HepG2 (cell line): ENCODE results near the gene TBCCD1. TPM values are rescaled to one million over a fixed set of nuclear protein-coding genes. Genes with fewer than 3 reads are reported as not detected.

ENCODE experiments used
- ATF4 ChIP-seq, 2 experiments: fragments of 450-650 bp in 1 of 2; sonication (generic) in 1 of 2; formaldehyde crosslinking; IDR thresholded peaks; 2 replicates each; pipeline versions ENCODE4 v1.5.0 to v1.8.0; 2020 to 2022; ENCODE audit warnings: mild to moderate bottlenecking in 1 of 2, missing genetic modification reagents in 1 of 2
- CREB1 ChIP-seq, 2 experiments: fragments of 450-650 bp in 1 of 2; IDR thresholded peaks; 2 replicates each; pipeline ENCODE4 v1.6.1; 2016 to 2017; ENCODE audit warnings: control low read depth in 1 of 2, mild to moderate bottlenecking in 1 of 2, missing compliant biosample characterization in 1 of 2, missing genetic modification characterization in 1 of 2
- FIP1L1 ChIP-seq: fragments of 200-400 bp; formaldehyde crosslinking; IDR thresholded peaks from 2 replicates; pipeline ENCODE4 v1.6.1; 2018; ENCODE audit warnings: low read depth, mild to moderate bottlenecking, low read length, moderate library complexity, borderline replicate concordance; ENCODE audit not compliant: insufficient read depth
- KAT7 ChIP-seq: IDR thresholded peaks from 2 replicates; pipeline ENCODE4 v1.6.1; 2018; ENCODE audit warnings: borderline replicate concordance, missing compliant biosample characterization
- MED1 ChIP-seq: sonication (generic); formaldehyde crosslinking; IDR thresholded peaks from 2 replicates; pipeline ENCODE4 v1.4.0; 2020; ENCODE audit warnings: missing genetic modification reagents
- MTF2 ChIP-seq: sonication (generic); formaldehyde crosslinking; IDR thresholded peaks from 2 replicates; pipeline ENCODE4 v1.5.0; 2020; ENCODE audit warnings: missing genetic modification reagents, borderline replicate concordance
- NFE2L1 ChIP-seq: sonication (generic); formaldehyde crosslinking; IDR thresholded peaks from 2 replicates; pipeline ENCODE4 v1.4.0; 2020; ENCODE audit warnings: missing genetic modification reagents, mild to moderate bottlenecking, borderline replicate concordance
- POLR2A ChIP-seq, 2 experiments: IDR thresholded peaks; 2 replicates each; pipeline ENCODE4 v1.6.1; 2011; ENCODE audit warnings: low read depth in 2 of 2, low read length in 2 of 2, mild to moderate bottlenecking in 1 of 2, moderate library complexity in 1 of 2; ENCODE audit not compliant: insufficient read depth in 1 of 2
- POLR2AphosphoS5 ChIP-seq: IDR thresholded peaks from 2 replicates; pipeline ENCODE4 v1.6.1; 2012; ENCODE audit warnings: low read depth, low read length
- PPARG ChIP-seq: conservative IDR thresholded peaks from 2 replicates; pipeline ENCODE4 v1.6.1; 2016; ENCODE audit warnings: missing biosample characterization, missing genetic modification reagents
- RAD21 ChIP-seq: fragments of 450-650 bp; formaldehyde crosslinking; IDR thresholded peaks from 2 replicates; pipeline ENCODE4 v1.5.0; 2020; ENCODE audit warnings: mild to moderate bottlenecking
- RBFOX2 ChIP-seq: fragments of 200-400 bp; formaldehyde crosslinking; IDR thresholded peaks from 2 replicates; pipeline ENCODE4 v1.6.1; 2017; ENCODE audit warnings: low read depth, mild to moderate bottlenecking, low read length
- RBM22 ChIP-seq: fragments of 200-400 bp; formaldehyde crosslinking; optimal IDR thresholded peaks from 2 replicates; pipeline ENCODE3; 2017; ENCODE audit warnings: mild to moderate bottlenecking, low read length, moderate library complexity
- RFXANK ChIP-seq: IDR thresholded peaks from 2 replicates; pipeline ENCODE4 v1.6.1; 2016
- TRIM22 ChIP-seq: fragments of 450-650 bp; IDR thresholded peaks from 2 replicates; pipeline ENCODE4 v1.6.1; 2017
- ZBTB14 ChIP-seq: sonication (generic); formaldehyde crosslinking; IDR thresholded peaks from 2 replicates; pipeline ENCODE4 v1.4.0; 2020; ENCODE audit warnings: missing genetic modification reagents
- ZFP36L2 ChIP-seq: sonication (generic); formaldehyde crosslinking; IDR thresholded peaks from 2 replicates; pipeline ENCODE4 v1.4.0; 2020; ENCODE audit warnings: missing genetic modification reagents
- ZNF143 ChIP-seq: sonication (generic); formaldehyde crosslinking; IDR thresholded peaks from 2 replicates; pipeline ENCODE4 v1.4.0; 2020; ENCODE audit warnings: missing genetic modification reagents
- ZNF343 ChIP-seq: sonication (generic); formaldehyde crosslinking; IDR thresholded peaks from 2 replicates; pipeline ENCODE4 v1.4.0; 2020; ENCODE audit warnings: mild to moderate bottlenecking, missing genetic modification reagents
- ZNF460 ChIP-seq: sonication (generic); formaldehyde crosslinking; IDR thresholded peaks from 2 replicates; pipeline ENCODE4 v1.5.1; 2020; ENCODE audit warnings: missing genetic modification reagents, mild to moderate bottlenecking, borderline replicate concordance
- ZNF484 ChIP-seq: sonication (generic); formaldehyde crosslinking; IDR thresholded peaks from 2 replicates; pipeline ENCODE4 v1.5.1; 2020; ENCODE audit warnings: mild to moderate bottlenecking, low read depth, missing genetic modification reagents, borderline replicate concordance
- ZNF546 ChIP-seq: sonication (generic); formaldehyde crosslinking; conservative IDR thresholded peaks from 2 replicates; pipeline ENCODE4 v1.8.1; 2023; ENCODE audit warnings: mild to moderate bottlenecking, missing genetic modification reagents
- ZNF616 ChIP-seq: sonication (generic); formaldehyde crosslinking; IDR thresholded peaks from 2 replicates; pipeline ENCODE4 v1.5.0; 2020; ENCODE audit warnings: low read depth, mild to moderate bottlenecking, missing genetic modification reagents
- ZNF652 ChIP-seq: IDR thresholded peaks from 2 replicates; pipeline ENCODE4 v1.6.1; 2016; ENCODE audit warnings: low read depth, borderline replicate concordance
- polyA plus RNA-seq, 8 experiments: library from polyadenylated mRNA; depleted of rRNA in 3 of 8; stranded (reverse) in 7 of 8; unstranded in 1 of 8; fragments of >200 nt; fragmentation: Illumina TruSeq in 4 of 8; extraction: Trizol in 4 of 8; gene quantifications; 2 replicates each; pipeline versions ENCODE4 v1.2.1 to v1.2.3, GENCODE V29; 2011 to 2016; ENCODE audit warnings: low read depth in 4 of 8, missing spikeins in 1 of 8, mixed read lengths in 1 of 8; ENCODE audit not compliant: insufficient read depth in 1 of 8
- total RNA-seq, 5 experiments: library from RNA; depleted of rRNA; stranded (reverse); fragments of >200 nt; fragmentation: Illumina TruSeq; extraction: Trizol; gene quantifications; 2 replicates each; pipeline ENCODE4 v1.2.3, GENCODE V29; 2016; ENCODE audit warnings: low read depth in 1 of 5
- TF ChIP-seq, protein P1 (sequence below): sonication (generic); formaldehyde crosslinking; IDR thresholded peaks from 2 replicates; pipeline ENCODE4 v1.4.0; 2020; ENCODE audit warnings: missing genetic modification reagents
- TF ChIP-seq, protein P2 (sequence below): sonication (generic); formaldehyde crosslinking; IDR thresholded peaks from 2 replicates; pipeline ENCODE4 v1.8.0; 2022; ENCODE audit warnings: mild to moderate bottlenecking, missing genetic modification reagents, moderate library complexity

The TBCCD1 gene
- total and polyA plus RNA-seq, 2 of the 13 experiments (the other 11 are each of a cell fraction or from before 2014, with no cell fraction given): 13.6 to 16.2 TPM

- TF ChIP-seq ATF4 (CRISPR knock-in tag; IDR thresholded peaks at IDR 0.05): peak in 1 of 2 experiments; percentile 99; a peak in 2 of 4 replicates
- TF ChIP-seq, protein P1, sequence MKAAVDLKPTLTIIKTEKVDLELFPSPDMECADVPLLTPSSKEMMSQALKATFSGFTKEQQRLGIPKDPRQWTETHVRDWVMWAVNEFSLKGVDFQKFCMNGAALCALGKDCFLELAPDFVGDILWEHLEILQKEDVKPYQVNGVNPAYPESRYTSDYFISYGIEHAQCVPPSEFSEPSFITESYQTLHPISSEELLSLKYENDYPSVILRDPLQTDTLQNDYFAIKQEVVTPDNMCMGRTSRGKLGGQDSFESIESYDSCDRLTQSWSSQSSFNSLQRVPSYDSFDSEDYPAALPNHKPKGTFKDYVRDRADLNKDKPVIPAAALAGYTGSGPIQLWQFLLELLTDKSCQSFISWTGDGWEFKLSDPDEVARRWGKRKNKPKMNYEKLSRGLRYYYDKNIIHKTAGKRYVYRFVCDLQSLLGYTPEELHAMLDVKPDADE (CRISPR knock-in tag): no peak
- TF ChIP-seq ZBTB14 (CRISPR knock-in tag): no peak
- no peak for TF ChIP-seq ZNF546
- TF ChIP-seq KAT7 (CRISPR knock-in tag): peak; percentile 76; the same call in 1 of the 2 replicates
- TF ChIP-seq CREB1 (IDR thresholded peaks at IDR 0.05): 0 out of 2 replicates have a peak, but pooled peaks have one; percentile 17
- peak; percentile 71 for TF ChIP-seq CREB1 (CRISPR knock-in tag; IDR thresholded peaks at IDR 0.05)
- TF ChIP-seq ZNF652 (CRISPR knock-in tag): peak; percentile 71; the same call in 1 of the 2 replicates
- TF ChIP-seq ZNF484 (CRISPR knock-in tag): no peak
- no peak for TF ChIP-seq ZNF616 (CRISPR knock-in tag)
- peak; percentile 99 for TF ChIP-seq MED1 (CRISPR knock-in tag)
- no peak for TF ChIP-seq NFE2L1 (CRISPR knock-in tag)
- no peak for TF ChIP-seq ZFP36L2 (CRISPR knock-in tag)
- peak; percentile 88 for TF ChIP-seq PPARG (CRISPR knock-in tag)
- TF ChIP-seq RFXANK (CRISPR knock-in tag): peak; percentile 58; the same call in 1 of the 2 replicates
- TF ChIP-seq ZNF343: no peak
- TF ChIP-seq, protein P2, sequence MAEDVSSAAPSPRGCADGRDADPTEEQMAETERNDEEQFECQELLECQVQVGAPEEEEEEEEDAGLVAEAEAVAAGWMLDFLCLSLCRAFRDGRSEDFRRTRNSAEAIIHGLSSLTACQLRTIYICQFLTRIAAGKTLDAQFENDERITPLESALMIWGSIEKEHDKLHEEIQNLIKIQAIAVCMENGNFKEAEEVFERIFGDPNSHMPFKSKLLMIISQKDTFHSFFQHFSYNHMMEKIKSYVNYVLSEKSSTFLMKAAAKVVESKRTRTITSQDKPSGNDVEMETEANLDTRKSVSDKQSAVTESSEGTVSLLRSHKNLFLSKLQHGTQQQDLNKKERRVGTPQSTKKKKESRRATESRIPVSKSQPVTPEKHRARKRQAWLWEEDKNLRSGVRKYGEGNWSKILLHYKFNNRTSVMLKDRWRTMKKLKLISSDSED (CRISPR knock-in tag): no peak
- no peak for TF ChIP-seq RAD21
- peak; percentile 86 for TF ChIP-seq RBFOX2
- 0 out of 2 replicates have a peak, but pooled peaks have one; percentile 67 for TF ChIP-seq MTF2 (CRISPR knock-in tag)
- TF ChIP-seq POLR2AphosphoS5: peak; percentile 53
- peak; percentile 50 to 54; a peak in 2 of 4 replicates for TF ChIP-seq POLR2A (IDR thresholded peaks at IDR 0.05; ENCODE audit: insufficient read depth in 1 of 2, low read depth in 2 of 2, low read length in 2 of 2)
- no peak for TF ChIP-seq ZNF143 (CRISPR knock-in tag)
- no peak for TF ChIP-seq TRIM22
- TF ChIP-seq RBM22: no peak
- TF ChIP-seq FIP1L1: no peak
- TF ChIP-seq ZNF460 (CRISPR knock-in tag): no peak
Measured at GRCh38 chr3:186599142-186599784, 32.1 kb upstream of the TBCCD1 start (continued).
